Putamen (tissue), 1 donor: Measurements from ENCODE around the gene NRXN2.
"Not testable (repeated sequence)": the region's sequence is repeated elsewhere in the genome, so short reads cannot be mapped to it uniquely, and the experiment has no call there.

Experiments used
- DNase-seq: peaks from one replicate; pipeline ENCODE4 v3.0.0-alpha.2; 2016; ENCODE audit warnings: low spot score

Gene NRXN2

DNA sequence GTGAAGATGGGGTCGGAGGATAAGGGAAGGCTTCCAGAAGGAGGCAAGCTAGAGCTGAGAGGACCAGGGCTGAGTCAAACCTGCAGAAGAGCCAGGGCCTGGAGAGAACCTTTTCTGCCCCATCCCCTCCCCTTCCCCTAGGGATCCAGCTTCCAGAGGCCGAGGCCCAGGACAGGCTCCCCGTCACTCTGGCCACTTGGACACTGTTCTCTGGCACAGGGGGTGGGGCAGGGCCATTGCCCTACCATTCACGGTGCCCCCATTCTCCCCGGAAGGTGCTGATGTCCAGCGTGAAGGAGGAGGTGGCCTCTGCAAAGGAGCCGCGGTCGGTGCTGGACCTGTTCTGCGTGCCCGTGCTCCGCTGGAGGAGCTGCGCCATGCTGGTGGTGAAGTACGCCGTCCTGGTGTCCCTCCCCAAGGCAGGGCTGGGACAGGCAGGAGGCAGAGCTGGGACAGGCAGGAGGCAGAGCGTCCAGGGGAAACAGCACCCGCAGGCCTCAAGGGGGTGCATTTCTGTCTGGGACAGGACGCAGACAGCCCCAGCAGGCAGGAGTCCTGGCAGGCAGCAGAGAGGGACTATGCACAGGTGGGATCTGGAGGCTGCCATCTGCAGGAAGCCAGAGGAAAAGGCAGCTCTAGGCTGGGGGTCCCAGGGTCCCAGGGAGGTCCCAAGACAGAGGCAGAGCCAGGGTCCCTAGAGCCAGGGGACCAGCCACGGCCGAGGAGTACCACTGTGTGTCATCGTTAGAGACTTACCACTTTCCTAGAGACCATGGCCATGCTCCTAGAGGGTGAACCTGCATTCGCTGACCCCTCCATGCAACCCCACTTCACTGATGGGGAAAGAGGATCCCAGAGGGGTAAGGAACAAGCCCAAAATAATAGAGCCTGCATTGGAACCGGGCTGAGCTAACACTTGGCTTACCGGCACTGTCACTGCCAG is 157.8 kb downstream of the NRXN2 start:
- DNase-seq: no peak

DNA sequence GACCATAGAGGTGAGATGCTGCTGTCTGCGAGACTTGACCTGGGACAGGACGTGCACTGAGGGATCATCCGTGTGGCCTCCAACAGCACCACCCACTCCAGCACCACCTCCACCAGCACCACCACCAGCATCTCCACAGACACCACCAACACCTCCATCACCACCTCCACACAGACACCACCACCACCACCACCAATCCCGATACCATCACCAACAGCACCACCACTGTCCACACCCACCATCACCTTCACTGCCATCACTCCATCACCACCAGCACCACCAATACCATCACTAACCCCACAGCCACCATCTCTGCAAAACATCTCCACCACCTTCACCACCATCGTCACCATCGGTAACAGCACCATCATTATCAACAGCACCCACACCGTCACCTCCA is 158.6 kb downstream of the NRXN2 start:
- DNase-seq: no peak

DNA sequence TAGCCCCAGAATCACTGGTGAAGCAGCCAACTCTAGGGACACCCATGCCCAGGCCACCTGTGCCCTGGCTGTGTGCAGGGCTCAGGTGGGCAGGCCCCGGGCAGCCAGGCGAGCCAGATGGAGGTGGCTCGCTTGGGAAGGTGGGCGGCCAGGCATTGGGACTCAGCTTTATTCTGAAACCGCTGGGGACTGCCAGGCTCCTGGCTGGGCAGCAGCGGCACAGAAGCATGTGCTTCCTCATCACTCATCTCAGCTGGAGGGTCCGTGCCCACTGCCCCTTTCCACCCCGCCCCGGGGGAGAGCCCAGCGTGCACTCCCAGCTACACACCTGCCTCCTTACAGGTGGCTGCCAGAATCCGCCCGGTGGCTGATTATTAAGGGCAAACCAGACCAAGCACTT is 159.0 kb downstream of the NRXN2 start:
- no peak for DNase-seq

DNA sequence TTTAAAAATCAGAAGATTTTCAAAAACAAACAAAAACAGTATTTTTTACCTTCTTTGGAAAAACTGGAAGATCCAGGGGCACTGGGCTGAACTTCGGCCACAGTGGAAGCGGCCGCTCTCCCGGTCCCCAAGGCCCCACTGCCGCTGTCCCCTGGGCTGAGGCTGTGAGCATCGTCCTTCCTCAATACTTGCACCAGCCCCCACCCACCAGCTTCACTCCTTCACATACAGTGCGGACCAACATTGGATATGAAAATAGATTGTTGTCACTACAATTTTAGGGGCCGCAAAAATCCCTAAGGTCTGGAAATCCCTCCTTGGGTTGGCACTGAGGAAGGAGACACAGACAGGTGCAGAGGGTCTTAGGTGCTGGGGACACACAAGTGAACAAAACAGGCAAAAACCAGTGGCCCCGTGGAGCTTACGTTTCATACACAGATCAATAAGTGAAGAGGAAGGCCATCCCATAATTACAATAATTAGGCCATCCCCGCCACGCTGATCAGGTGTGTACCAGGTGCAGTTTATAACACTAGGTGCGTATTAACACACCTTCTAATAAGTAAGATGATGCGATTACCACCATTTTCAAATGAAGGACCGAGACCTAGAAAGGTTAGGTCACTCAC is 160.2 kb downstream of the NRXN2 start:
- DNase-seq: no peak

DNA sequence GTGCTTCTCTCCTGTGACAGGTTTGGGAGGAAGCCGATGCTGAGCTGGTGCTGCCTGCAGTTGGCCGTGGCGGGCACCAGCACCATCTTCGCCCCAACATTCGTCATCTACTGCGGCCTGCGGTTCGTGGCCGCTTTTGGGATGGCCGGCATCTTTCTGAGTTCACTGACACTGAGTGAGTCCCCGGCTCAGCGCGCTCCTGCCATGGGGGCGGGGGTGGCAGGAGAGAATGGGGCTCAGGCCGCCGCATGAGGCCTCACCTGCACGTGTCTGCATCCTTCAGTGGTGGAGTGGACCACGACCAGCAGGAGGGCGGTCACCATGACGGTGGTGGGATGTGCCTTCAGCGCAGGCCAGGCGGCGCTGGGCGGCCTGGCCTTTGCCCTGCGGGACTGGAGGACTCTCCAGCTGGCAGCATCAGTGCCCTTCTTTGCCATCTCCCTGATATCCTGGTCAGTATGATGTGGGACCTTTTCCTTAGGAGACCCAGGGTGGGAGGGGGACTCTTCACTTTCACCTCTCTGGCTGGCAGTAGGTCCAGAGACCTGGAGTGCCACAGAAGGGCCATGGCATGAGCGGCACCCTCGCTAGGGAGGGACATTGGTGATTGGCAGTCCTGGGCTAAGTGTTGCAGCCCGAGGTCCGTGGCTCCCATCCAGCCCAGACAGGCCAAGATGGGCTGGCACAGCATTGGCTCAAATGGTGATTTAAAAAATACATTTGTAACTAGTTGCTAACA is 160.8 kb downstream of the NRXN2 start:
- no peak for DNase-seq

DNA sequence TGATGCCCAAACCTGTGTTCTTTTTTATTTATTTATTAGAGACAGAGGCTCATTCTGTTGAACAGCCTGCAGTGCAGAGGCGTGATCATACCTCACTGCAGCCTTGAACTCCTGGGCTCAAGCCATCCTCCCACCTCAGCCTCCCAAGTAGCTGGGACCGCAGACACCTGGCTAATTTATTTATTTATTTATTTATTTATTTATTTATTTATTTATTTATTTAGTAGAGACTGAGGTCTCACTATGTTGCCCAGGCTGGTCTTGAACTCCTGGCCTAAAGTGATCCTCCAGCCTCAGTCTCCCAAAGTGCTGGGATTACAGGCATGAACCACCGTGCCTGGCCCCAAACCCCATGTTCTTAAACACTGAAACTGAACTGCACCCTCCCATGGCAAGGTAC is 161.6 kb downstream of the NRXN2 start:
- DNase-seq: not testable (repeated sequence)

DNA sequence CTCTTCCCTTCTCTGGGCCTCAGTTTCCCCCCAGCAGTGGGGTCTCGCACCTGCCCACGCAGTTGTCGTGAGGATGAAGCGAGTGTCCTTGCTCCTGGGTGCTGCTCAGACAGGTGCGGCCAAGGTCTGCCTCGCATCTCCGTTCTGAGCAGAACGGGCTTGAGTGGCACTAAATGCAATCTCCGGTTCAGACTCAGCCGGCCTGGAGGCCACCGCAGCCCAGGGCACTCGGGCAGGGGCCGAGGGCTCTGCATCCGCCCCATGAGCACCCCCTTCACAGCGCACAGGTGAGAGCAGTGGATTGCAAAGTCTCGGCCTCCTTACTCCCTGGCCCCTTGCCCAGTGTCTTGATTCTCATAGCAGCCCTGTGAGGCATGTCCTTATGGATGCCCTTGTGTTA is 162.1 kb downstream of the NRXN2 start:
- no peak for DNase-seq

DNA sequence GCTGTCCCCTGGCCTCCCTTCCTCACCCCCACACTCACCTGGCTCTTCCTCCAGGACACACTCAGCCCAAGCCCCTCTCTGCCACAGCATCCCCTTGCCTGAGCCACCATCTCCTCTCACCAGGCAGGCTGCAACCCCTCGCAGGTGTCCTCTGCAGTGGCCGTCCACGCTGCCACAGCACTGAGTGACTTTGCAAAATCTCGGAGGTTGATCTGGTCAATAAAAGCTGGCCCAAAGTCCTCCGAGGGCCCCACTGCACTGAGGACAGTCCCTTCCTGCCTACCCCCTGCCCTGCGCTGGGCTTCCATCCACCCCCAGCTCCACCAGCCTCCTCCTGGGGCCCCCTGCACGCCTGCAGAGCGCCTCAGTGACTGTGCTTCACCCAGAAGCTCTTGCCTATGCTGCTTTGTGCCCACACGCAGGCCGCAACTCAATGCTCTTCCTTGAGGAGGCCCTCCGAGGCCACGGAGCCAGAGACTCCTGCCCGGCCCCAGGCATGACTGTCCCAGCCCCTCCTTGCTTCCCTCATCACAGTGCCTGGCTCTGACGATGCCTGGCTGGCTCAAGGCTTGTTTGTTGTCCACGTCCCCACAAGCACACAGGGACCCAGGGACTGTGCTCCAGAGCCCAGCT is 162.7 kb downstream of the NRXN2 start:
- DNase-seq: no peak

DNA sequence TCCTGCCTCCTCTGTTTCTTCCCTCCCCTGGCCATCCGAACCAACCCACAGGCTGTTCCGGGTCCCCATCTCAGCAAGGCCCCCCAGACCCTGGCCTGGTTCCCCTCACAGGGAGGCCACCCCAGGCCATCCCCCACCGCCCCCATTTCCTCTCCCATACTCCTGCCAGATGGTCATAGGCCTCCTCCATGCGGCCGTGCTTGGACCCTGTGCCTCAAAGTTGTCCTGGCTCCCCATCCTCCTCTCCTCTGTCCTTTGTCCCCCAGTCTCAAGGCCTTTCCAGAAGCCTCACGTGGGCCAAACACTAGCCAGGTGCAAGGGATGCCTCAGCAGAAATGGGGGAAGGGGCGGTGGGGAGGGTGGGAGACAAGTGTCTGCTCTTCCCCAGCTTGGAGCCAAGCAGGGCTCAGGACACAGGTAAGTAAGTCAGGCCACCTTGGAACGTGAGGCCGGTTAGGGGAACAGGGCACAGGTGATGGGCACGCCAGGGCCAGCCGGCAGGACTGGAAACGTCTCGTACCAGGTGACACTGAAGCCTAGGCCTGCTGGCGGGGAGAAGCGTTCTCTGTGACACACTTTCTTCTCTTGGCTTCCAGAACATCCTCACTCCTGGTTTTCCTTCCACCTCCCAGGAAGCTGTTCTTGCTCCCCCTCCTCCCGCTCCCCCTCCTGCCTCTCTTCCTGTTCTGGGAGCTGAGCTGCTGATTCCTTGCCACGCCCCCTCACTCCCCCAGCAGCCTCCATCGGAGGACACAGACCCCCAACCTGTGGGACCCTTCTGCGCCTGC is 163.5 kb downstream of the NRXN2 start:
- DNase-seq: no peak

DNA sequence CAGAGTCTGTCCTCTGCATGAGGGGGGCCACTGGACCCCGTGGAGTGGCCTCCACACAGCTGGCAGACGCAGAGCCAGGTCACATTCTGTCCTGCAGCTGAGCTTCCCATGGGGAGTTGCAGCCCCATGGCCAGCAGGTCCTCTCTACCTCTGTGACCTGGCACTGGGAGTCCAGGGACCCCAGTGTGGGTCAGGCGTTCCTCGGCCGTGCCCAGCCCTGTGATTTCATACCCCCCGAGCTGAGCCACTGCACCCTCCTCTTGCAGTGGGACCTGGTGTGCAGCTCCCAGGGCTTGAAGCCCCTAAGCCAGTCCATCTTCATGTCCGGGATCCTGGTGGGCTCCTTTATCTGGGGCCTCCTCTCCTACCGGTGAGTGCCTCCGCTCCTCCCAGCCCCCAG is 164.1 kb downstream of the NRXN2 start:
- no peak for DNase-seq

DNA sequence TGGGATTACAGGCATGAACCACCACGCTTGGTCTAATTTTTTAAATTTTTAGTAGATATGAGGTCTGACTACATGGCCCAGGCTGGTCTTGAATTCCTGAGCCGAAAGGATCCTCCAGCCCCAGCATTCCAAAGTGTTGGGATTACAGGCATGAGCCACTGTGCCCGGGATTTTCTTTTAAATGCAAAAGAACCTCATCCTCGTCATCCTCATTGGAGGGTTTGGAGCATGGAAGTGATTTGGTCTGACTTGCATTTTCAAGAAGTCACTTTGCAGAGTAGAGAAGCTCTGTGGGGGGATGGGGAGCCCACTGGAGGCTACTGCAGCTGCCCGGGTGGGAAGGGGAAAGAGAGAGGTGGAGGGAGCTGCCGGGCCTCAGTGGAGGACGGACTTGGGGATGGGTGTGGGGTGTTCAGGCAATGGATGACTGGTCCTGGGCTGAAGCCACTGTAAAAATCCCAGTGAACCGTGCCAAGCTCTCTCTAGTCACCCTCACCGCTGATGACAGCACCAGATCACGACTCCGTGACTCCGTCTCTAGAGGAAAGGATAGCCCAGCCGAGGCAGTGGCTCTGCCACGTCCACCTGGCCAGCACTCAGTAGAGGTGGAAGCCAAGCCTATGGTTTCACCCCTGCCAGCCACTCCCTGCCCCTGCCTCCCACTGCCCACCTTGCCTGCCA is 164.8 kb downstream of the NRXN2 start:
- no peak for DNase-seq

DNA sequence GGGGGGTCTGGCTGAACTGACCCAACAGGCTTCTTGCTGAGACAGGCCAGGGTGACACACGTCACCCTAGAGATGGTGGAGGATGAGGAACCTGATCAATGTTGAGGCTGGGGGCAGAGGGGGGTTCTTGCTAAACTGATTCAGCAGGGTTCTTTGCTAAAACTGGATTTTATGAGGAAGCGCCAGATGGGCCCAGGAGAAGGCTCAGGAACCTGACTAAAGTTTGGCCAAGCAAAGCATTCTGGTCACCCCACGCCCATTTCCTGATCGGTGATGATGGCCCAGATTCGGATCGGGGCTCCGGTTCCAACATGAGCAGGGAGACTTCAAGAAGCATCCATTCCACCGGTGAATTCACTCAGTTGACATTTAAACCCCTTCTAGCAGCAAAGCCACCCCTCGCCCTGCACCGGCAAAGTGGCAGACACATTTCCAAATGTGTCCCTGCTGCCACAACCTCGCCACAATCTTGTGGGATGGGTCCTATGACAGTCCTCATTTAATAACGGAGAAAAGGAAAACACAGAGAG is 166.2 kb downstream of the NRXN2 start:
- no peak for DNase-seq
